G401 (cell line): ENCODE measurements around the gene SRGAP2B. TPM values are rescaled to one million over a fixed set of nuclear protein-coding genes. Genes with fewer than 3 reads are reported as not detected.
"Not testable (repeated sequence)": the region's sequence is repeated elsewhere in the genome, so short reads cannot be mapped to it uniquely, and the experiment has no call there.

Source experiments
- DNase-seq: peaks from one replicate; pipeline ENCODE4 v3.0.0-alpha.2; 2015; ENCODE audit warnings: low spot score
- in situ Hi-C: cut with HindIII; loops from 2 replicates; pipeline ENCODE4 v1.10.0; 2016; ENCODE audit warnings: low sequenced_read_pairs, mixed read lengths
- total RNA-seq: library from RNA; depleted of rRNA; stranded (reverse); fragments of >200 nt; shearing (Covaris generic); gene quantifications from 2 replicates; pipeline ENCODE4 v1.2.3, GENCODE V29; 2014

SRGAP2B gene
- total RNA-seq, 1 experiment from 2014 or later = 8.6 TPM

GRCh38 chr1:144966488-144966887 is 128.6 kb downstream of the SRGAP2B start:
- in situ Hi-C loops, DNase-seq: not testable (repeated sequence)

GRCh38 chr1:144964765-144965164 is 130.4 kb downstream of the SRGAP2B start:
- DNase-seq, in situ Hi-C loops: not testable (repeated sequence)

GRCh38 chr1:144964186-144964585 is 130.9 kb downstream of the SRGAP2B start:
- DNase-seq, in situ Hi-C loops: not testable (repeated sequence)

DNA sequence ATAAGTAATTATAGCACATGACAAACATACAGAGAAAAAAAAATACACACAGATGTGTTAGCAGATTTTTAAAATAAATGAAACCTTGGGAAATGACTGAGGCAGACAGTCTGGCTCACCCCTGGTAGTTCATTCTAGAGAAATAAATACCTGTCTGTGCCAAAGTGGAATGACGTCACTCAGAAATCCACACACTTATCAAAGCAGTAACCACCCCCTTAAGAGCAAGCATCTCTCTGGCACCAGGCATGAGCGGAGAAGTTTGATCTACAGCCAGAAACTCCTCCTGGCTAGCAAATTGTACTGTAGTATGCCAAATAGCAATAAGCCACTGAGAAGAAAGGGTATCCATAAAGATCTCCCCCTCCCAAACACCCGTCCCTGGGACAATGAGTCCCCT is 131.6 kb downstream of the SRGAP2B start:
- in situ Hi-C loops, DNase-seq: not testable (repeated sequence)

GRCh38 chr1:144961604-144962583 is 133.2 kb downstream of the SRGAP2B start:
- in situ Hi-C loops, DNase-seq: not testable (repeated sequence)

- DNase-seq, in situ Hi-C loops: not testable (repeated sequence)
Observed at GRCh38 chr1:144960929-144961488, 134.1 kb downstream of the SRGAP2B start.

- not testable (repeated sequence) for DNase-seq
Observed at GRCh38 chr1:144948390-144948789, 146.7 kb downstream of the SRGAP2B start.

GRCh38 chr1:144947495-144947894 is 147.6 kb downstream of the SRGAP2B start:
- DNase-seq, in situ Hi-C loops: not testable (repeated sequence)

More at GRCh38 chr1:144948390-144948789, 146.7 kb downstream of the SRGAP2B start:
- in situ Hi-C loops = not testable (repeated sequence)

DNA sequence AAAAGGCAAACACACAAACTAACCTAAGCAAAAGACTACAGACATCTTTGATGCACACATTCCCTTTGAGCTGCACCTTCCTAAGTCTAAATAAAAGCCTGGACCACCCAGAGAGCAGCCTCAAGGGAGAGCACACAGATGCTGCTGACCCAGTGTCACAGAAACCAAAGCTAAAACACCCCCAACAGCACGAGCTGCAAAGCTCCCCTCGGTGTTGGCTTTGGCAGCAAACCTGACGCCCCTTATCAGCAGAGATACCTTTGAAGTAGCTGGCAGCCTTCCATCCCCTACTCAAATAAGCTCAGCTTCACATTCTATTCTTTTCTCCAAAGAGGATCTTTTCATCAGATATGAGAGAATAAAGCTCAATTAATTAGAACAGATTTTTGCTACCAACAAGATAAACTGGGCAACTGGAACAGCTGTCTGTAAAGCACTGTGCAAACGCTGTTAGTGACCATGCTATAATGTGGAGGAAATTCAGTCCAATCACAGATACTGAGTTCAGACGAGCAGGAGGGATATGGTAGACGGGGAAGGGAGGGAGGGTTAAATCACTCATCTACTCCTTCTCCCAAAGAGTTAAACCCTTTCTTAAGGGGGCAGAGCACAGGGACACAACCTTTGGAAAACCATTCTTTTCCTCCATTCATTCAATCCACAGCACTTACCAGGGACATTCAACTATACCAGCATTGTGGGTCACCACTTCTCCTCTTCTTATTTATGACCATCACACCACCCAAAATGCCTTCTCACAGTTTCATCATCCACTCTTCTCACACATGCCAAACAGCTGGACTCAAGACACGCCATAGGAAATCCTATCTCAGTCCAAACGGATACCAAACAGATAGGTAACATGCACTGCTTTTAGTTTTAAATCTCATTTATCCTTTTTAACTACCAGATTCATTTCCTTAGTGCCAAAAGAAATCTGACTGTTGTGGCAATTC is 148.3 kb downstream of the SRGAP2B start:
- in situ Hi-C loops, DNase-seq: not testable (repeated sequence)

GRCh38 chr1:144941710-144942109 is 153.4 kb downstream of the SRGAP2B start:
- in situ Hi-C loops, DNase-seq: not testable (repeated sequence)

DNA sequence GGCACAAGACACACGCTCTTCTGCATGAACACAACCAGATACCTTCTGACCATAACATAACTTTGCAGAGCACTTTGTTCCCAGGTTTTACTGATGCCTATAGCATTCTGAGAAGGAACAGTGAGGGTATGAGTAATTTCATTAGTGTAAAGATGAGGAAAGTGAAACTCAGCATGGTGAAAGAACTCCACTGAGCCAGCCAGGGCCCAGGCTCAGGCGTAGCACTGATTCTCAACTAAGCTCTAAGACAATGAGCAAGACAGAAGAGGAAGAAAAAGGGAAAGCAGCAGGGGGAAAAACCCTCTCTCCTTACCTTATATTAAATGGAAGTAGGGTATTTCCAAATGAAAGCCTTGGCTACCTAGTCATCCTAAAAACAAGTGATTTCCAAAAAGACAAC is 155.1 kb downstream of the SRGAP2B start:
- in situ Hi-C loops = not testable (repeated sequence)

DNA sequence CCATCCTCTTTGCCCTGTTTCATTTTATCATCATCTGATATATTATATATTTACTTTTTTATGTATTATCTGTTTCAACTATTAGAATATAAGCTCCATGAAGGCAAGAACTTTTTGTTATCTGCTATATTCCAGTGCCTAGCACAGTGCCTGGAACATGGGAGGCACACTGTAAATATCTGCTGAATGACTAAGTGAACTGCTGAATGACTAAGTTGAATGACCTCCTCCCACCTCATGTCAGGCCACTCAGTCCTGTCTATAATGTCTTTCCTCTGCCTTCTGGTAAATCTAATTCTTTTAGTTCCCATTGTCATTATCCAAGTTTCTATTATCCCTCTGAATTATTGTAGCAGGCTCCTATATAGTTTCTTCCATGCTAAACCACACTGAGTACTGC is 156.5 kb downstream of the SRGAP2B start:
- DNase-seq, in situ Hi-C loops: not testable (repeated sequence)

More for the DNA sequence above, 155.1 kb downstream of the SRGAP2B start:
- not testable (repeated sequence) for DNase-seq

DNA sequence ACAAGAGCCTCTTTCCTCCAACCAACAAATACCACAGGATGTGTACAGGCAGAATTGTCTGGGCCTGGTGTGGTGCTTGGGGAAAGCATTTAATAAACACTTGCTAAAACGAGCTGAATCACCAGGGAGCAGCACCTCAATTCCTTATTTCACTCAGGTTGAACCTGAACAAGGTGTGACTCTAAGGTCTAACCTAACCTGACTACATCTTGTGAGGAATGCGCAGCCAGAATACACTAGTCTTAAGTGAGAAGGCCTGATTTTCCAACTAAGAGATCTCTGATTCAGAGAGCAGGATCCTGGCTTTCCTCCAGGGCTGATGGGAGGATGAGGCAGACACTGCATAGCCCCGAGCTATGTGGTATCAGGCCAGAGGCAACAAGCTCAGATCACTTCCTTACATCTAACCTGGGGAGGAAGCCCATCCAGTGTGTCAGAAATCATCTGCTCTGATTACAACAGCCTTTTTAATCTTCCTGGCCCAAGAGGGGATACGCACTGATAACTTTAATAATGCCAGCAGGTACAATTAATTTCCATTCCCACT is 158.9 kb downstream of the SRGAP2B start:
- in situ Hi-C loops, DNase-seq: not testable (repeated sequence)

DNA sequence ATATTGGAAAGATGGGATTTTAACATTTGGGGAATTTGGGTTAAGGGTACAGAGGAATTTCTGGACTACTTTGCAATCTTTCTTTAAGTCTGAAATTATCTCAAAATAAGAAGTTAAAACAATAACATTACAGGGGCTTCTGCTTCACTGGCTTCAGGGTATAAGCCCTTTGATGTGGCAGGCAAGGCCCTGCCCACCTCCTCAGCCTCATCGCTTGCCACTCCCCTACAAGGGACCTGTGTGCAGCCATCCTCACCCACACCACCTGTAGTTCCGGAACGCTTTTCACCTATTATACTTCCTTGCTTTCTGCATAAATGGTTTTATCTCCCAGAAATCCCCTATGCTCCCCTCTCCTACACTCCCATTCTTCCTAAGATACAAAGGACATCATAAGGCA is 159.8 kb downstream of the SRGAP2B start:
- DNase-seq, in situ Hi-C loops: not testable (repeated sequence)

GRCh38 chr1:144933014-144933413 is 162.1 kb downstream of the SRGAP2B start:
- in situ Hi-C loops, DNase-seq: not testable (repeated sequence)

- peak; percentile 7 for DNase-seq
- in situ Hi-C loops = not testable (repeated sequence)
Observed at GRCh38 chr1:144932153-144932552, 163.0 kb downstream of the SRGAP2B start.

DNA sequence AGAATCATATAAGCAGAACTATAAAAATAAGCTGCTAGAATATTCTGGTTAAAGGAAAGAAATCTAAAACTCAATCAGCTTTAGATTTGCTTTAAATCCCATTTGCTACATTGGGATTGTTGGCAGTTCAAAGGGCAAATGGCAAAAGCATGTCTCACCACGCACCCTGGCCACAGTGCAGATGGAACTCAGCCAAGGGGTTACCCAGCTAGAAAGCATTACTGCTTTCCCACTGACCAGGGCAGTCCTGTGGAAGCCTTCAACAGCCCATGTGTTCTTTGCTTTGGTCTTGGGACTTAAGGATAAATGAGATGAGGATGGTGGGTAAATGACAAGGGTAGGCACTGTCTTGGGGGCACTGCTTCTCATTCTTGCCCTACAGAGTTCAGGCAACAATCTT is 163.6 kb downstream of the SRGAP2B start:
- DNase-seq, in situ Hi-C loops: not testable (repeated sequence)

GRCh38 chr1:144930085-144930777 is 164.9 kb downstream of the SRGAP2B start:
- in situ Hi-C loops = not testable (repeated sequence)
- DNase-seq = peak; percentile 10
